NCI-H2227 (cell line): ENCODE results near the gene NKG7.

ENCODE experiments used
- DNase-seq: peaks from one replicate; lab custom pipeline; 2025; ENCODE audit not compliant: unreplicated experiment; lab: John Stamatoyannopoulos, UW

NKG7 gene

DNA sequence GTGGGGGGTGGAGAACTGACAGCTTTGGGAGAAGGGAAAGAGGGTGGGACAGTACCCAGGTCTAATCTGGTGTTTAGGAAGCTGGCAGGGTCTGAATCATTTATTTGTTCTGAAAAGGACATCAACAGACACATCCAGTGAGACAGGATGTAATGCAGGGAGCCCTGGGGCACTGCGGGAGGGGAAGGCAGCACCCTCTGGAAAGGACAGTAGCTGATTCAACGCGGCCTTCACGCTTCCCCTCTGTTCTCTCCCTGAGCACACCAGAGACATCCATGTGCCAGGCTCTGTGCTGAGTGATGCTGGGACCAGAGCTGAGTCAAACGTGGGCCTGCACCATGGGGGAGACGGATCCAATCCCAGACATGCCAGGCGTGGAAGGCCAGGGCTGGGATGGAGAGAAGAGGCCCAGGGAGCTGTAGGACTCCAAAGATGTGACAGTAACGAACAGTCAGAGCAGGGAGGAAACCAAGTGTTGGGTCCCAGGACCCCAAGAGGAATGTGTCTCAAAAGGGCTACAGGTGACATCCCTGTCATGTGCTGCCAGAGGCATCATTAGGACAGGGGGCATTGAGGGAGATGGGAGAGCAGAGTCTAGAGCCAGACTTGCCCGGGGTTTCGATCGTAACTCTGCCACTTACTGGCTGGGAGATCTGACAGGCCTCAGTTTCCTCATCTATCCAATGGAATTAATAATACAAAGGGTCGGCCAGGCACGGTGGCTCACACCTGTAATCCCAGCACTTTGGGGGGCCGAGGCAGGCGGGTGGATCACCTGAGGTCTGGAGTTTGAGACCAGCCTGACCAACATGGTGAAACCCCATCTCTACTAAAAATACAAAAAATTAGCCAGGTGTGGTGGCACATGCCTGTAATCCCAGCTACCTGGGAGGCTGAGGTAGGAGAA is 8.0 kb downstream of the NKG7 start:
- no peak for DNase-seq

DNA sequence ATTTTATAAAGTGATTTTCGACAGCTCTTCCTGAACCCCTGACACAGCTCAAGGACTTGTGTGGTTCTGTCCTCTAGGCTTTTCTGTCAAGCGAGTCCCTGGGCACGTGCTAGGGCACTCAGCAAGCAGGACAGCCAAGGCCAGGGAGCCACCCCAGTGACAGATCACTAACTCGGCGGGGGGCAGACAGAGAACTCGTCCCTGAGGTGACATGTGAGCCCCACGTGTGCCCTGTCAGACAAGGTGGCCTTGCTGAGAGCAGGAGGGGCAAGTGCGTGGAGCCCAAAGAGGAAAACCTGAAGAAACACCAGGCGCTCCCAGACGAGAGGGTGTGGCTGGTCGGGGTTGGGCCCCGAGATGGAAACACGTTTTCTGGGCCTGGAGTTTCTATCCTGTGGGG is 11.2 kb downstream of the NKG7 start:
- no peak for DNase-seq

DNA sequence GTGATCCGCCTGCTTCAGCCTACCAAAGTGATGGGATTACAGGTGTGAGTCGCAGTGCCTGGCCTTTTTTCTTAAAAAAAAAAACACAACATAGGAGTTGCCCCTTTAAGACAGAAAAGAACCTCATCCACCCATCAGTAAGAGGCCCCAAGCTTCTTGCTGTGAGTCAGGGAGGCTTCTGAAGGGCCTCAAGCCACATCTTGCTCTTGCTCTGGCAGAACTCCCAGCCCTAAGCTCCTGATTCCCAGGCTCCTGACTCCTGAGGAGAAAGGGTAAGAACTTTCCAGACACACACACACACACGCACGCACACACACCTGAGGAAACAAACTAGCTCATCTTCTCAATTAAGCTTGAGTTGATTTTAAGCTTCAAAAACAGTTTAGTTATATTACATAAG is 13.2 kb downstream of the NKG7 start:
- DNase-seq: no peak

DNA sequence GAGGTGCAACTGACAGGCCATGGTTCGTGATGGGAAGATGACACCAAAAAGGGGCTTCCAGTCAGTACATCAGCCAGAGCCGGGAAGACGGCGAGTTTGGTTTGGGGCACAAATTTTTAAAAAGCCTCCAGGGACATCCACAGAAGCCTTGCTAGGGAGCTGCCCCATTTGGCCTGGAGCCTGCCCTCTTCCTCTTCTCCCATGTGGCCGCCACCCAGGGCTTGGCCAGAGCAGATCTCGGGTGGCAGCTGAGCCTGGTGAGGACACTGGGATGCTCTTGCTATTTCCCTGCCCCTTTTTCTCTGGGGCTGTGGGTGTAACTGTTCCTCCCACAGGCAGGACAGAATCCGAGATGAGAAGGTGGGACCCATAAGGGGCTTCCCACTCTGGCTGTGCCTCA is 14.5 kb downstream of the NKG7 start:
- DNase-seq: no peak

DNA sequence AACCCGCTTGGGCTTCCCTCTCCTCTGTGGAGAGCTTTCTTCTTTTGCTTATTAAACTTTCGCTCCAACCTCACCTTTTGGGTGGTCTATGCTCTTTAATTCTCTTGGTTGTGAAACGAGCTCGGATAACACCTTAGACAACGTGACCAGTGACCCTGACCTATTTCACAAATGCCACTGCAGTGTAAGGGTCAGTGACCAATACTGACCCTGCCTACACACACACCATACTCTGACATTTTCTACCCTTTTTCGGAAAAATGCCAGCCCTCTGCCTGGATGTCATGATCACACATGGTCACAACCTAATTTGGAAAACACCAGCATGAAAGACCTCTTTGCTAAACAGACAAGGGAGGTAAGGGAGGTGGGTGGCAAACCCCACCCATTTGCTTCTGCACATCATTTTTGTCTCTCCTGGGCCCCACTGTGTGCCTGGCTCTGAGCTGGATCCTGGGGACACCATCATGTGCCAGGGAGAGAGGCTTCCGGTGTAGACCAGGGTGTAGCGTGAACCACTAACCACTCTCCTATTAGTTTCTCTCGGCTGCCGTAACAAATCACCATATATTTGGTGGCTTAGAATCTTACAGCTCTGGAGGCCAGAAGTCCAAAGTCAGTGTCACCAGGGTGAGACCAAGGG is 16.2 kb downstream of the NKG7 start:
- no peak for DNase-seq

DNA sequence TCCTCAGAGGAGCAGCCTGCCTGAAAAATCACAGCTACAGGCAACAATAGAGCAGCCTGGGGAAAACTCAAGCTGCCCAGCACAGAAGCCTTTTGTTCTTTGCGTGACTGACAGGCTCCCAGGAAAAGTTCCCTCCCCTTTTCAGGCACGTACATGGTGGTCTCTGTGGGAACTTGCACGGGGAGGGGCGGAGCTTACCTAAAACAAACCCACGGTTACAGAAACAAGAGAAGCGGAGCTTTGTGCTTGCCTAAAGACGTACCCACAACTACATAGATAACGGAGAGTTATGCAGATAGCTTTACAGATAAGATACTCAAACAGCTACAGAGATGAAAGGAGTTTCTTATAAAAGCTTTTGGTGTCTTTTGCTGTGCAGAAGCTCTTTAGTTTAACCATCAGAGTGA is 17.7 kb downstream of the NKG7 start:
- DNase-seq: peak; percentile 80

DNA sequence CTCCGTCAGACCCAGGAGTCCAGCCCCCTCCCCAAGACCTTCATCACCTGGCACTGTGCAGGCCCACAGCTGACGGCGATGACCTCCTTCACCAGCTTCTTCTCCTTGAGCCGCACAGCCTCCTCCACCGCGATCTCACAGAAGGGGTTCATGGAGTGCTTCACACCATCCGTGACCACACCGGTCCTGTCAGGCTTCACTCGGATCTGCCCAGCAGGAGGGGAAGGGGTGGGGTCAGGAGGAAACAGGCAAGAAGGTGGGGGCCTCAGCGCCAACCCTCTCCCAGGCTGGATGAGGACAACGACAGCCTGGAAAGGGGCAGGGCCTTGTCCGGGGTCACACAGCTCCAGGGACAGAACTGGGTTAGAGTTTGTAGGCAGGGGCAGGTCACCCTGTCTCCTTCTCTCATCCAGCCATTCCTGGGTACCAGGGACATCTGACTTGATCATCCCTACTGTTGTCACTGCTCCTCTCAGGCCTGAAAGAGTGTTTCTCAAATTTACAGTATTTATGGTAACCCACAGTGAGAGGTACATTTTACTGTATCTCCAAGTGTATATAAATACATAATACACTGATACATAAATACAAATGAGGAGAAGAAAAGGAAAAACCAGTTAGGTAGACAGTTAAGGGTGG is 18.2 kb downstream of the NKG7 start:
- DNase-seq: peak; percentile 18

DNA sequence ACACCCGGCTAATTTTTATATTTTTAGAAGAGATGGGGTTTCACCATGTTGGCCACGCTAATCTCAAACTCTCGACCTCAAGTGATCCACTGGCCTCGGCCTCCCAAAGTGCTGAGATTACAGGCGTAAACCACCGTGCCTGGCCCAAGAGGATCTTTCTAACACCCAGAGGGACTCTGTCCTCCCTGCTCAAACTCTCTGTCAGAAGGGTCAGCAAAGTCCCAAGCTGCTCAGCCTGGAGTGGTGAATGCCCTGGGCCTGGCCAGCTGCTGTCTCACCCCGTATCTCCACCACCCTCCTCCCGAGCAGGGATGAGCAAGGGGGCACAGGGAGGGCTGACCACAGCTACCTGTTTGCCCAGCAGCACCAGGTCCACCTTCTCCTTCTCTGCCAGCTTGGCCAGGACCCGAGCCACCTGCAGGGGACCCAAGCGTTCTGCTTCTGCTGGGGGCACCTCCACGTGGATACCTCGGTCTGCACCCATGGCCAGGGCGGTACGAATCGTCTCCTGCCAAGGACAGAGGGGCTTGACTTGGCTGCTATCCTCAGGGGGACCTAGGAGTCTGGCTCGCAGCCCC is 19.6 kb downstream of the NKG7 start:
- DNase-seq: no peak

DNA sequence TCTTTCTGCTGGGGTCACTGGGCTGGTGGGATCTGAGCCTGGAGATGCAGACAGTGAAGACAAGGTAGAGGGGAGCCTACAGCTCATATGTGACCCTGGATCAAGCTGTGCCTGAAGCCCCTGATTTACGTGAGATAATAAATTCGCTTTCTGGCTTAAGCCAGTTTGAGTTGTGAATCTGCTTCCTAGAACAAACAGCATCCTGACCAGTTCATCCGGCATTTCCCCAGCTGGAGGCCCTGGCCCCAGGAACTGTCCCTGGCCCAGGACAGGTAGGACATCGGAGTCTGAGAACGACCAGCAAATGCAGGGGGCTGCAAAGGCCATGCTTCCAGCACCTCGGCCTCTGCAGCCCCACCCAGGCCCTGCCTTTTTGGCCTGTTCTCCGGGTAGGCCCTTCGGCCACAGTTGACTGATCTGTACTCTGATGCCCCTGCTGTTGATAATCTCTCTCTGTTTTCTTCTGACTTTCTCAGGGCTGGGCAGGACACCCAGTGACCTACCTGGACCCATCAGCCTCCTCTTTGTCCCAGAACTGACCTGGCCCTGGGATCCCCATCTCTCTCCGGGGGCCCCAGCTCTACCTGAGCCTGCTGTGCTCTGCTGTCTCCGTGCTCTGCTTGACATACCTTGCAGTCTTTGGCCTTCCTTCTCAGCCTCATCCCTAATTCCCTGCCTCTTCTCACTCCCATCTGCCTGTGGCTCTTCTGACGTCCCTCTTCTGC is 21.0 kb downstream of the NKG7 start:
- DNase-seq: no peak

DNA sequence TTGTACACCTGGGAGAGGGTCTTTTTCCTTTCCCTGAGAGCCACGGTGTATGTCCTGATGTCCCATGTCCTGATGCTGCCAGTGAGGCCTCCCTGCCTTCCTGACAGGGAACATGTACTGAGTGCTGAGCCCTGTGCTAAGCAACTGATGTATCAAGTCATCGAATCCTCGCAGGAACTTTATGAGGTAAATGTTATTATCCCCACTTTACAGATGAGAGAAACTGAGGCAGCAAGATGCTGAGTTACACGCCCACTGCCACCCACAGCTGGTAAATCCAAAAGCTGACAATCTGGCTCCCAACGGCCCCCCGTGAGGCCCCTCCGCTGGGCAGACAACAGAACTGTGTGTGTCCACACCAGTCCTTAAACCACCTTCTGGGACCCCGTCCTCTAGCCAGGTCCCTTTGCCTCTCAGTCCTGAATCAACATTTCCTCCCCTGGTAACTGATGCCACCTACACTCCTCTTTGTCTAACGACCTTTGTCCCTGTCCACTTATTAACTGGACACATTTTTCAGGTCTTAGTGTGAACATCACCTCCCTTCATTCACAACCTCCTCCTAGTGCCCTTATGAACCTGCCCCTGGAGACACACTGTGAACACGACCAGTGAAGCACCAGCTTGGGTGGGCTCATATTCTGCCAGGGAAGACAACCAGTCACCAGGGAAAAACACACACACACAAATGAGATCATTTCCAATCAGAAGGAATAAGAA is 25.1 kb downstream of the NKG7 start:
- DNase-seq: no peak

DNA sequence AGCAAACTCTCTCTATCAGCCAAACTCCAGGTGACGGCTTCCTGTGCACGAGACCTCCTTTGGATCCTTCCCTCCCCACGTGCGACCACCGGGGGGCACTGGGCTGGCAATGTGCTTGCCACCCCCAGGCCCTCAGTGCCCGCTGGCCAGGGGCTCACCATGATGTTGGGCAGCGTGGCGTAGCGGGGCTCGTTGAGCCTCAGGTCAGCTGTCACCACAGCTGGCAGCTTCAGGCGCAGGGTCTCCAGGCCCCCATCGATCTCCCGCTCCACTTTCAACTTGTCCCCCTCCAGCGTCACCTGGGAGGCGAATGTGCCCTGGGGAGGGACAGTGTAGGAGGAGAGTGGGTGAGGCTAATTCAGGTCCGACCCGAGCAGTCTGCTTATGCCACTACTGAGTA is 25.7 kb downstream of the NKG7 start:
- no peak for DNase-seq

DNA sequence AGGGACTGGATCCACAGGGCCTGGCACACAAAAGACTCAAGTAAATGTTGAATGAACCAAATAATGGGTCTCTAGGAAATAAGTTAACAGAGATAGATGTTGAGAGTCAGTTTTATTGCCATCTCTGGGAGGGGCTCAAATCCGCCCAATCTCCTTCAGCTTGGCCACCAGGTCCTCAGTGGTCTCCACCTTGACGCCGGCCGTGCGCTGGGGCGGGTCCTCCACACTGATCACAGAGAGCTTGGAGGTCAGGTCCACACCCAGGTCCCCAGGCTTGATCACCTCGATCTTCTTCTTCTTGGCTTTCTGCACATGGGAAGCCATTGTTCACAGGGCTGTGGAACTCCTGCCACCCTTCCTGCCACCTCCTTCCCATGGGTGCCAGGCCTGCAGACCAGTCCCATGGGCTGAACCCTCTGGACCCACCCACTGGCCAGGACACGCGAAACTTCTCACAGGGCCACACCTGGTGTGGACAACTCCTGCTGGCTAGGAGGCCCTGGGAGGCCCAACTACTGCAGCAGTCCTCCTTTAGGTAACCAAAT is 27.3 kb downstream of the NKG7 start:
- DNase-seq: no peak

DNA sequence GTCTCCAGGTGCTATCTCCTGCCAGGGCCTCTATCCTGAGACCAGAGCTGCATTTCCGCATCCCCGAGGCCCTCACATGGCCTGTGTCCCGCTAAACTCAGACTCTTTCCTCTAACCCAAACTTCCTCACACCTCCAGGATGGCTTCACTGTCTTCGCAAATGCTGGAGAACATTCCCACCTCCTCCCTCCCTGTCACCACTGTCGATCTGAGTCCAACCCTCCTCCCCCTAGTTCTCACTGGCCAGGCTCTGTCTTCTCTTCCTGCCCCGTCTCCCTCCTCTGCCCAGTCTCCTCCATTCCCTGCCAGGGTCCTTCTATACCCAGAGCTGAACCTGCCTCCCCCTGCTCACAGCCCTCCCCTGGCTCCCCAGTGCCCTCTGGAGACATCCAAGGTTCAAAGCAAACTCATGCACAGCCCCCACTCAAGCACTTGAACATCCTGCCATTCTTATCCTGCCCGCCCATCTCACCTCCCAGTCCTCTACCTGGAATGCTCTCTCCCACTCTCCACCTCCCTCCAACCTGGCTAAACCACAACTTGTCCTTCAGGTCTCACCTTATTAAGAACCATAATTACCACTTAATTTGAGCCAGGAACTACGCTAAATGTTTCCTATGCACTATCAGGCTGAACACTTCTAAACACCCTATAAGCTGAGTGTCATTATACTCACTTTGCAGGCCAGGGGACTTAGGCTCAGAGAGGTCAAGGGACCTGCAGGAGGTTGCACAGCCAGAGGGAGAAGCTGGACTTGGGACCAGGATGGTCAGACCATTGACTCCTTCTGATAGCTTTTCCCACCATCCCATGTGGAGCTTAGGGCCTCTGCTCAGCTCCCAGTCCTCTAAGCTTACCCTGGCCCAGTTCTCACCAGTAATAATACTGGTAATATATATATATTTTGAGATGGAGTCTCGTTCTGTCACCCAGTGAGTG is 29.6 kb downstream of the NKG7 start:
- no peak for DNase-seq

DNA sequence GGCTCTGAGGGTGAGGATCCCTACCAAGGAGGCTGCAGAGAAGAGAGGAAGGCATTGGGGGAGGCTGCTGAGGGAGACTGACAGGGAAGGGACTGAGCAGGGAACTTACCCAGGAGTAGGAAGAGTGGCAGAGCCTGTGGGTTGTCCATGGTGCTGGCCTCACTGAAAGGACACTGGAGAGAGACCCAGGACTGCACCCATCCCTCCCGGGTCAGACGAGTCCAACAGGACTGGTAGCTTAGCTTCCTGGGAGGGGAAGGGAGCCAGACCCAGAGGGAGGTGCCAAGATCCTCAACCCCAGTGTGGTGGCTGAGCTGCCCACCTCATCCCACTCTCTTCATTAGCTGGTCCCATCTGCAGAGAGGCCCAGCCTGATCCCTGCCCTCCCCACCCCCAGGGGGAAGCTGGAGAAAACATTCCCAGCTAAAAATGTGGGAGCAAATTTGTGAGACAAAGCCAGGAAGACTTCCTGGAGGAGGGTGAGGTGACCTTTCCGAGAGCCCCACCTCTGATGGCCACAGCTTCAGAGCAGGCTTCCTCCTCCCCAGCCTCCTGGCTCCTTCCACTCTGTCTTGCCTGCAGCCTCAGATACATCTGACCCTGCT is 30.4 kb downstream of the NKG7 start, which contains the start of gene VSIG10L:
TSS of gene VSIG10L (minus strand) at position 164 of the 605 bp plus-strand sequence. CDS start at position 149, 15 bp downstream.
- no peak for DNase-seq

DNA sequence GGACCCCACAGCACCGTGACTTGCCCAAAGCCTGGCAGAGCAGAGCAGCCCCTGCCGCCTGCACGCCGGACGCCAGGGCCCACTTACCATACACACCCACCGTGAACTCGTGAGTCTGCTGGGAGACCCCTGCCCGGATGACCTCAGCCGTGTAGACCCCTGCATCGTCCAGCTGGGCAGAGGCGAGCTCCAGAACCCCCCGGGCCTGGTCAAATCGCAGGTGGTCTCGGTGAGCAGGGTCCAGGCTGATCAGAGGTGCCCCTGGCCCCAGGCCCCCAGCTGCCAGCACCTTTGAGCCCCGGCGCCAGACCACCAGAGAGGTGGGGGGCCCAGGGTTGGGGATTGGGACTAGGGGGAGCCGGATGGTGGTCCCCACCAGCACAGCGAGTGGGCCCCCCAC is 31.4 kb downstream of the NKG7 start:
- DNase-seq: no peak

DNA sequence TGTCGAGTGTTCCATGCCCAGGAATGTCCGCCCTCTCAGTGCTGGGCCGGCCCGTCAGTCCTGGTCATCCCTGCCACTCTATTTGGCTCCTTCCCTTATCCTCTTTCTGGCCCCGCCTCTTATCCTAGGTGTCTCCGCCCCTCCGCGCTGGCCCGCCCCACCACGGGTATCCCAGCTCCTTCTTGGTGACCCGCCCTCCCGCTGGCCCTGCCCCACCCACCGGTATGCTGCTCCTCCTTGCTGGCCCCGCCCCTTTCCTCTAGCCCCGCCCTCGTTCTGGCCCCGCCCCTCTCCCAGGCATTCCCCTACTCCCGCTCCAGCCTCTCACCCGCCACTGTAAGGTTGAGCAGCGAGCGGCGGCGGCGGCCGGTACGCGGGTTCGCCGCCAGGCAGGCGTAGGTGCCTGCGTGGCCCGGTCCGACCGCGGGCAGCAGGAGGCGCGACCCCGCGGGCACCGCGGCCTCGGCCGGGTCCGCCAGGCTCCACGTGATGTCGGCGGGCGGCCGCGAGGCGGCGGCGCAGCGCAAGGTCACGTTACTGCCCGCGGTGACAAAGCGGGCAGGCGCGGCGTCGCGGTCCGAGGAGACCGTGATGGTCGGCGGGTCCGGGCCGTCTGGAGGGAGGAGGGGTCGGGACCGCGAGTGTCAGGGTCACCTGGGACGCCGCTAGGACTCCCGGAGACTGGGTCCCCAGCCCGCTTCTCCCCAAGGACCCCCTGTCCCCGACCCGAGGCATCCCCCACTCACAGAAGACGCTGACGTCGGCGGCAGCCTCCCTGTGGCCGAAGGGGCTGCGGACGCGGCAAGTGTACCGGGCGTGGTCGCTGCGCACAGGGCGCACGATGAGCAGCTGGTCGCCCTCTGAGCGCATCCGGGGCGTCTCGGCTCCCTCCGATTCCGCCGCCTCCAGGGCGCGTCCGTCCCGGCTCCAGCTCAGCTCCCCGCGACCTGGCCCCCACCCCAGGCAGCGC is 32.5 kb downstream of the NKG7 start:
- DNase-seq: peak; percentile 91

DNA sequence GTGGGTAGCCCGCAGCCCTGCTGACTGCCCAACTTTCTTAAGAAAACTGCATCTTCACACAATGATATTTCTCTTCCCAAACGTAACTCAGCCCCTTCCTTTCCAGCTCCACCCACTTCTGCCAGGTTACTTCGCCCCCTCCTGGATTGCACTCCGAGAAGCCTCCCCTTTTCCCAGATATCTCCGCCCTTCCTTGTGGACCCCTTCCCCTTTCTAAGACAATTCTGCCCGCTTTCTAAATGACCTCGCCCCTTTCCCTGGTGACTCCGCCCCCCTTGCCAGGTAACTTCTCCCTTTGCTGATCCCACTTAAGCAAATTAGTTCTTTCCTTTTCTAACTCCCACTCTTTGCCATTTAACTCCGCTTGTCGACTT is 33.2 kb downstream of the NKG7 start:
- DNase-seq: peak; percentile 74
